Naive B cell (primary cell): ENCODE measurements around the gene RPS2. TPM values are rescaled to one million over a fixed set of nuclear protein-coding genes. Genes with fewer than 3 reads are reported as not detected.
"Not testable (repeated sequence)": the region's sequence is repeated elsewhere in the genome, so short reads cannot be mapped to it uniquely, and the experiment has no call there.

Source experiments
- ATAC-seq, 2 donors: fragments of 150-1000 bp; cut with Tn5 transposase; 2 replicates each; pipeline ENCODE4 v1.10.0; 2021; ENCODE audit warnings: low read depth in 2 of 2, mild to moderate bottlenecking in 2 of 2, moderate library complexity in 2 of 2
- DNase-seq: peaks from one replicate; pipeline ENCODE4 v3.0.0; 2022
- H3K27ac Mint-ChIP-seq, 6 donors: one replicate each; pipeline ENCODE4 v1.8.0; 2020 to 2022; ENCODE audit warnings: mild to moderate bottlenecking in 6 of 6, mixed read lengths in 6 of 6, moderate library complexity in 5 of 6, inconsistent platforms in 2 of 6
- H3K27me3 Mint-ChIP-seq, 3 donors: one replicate each; pipeline ENCODE4 v1.8.0; 2021 to 2022; ENCODE audit warnings: mixed read lengths in 3 of 3, mild to moderate bottlenecking in 1 of 3
- H3K36me3 Mint-ChIP-seq, 2 donors: one replicate each; pipeline ENCODE4 v1.8.0; 2020 to 2022; ENCODE audit warnings: mixed read lengths in 2 of 2, inconsistent platforms in 1 of 2, mild to moderate bottlenecking in 1 of 2
- H3K4me1 Mint-ChIP-seq, 3 donors: one replicate each; pipeline ENCODE4 v1.8.0; 2020 to 2022; ENCODE audit warnings: mixed read lengths in 3 of 3, inconsistent platforms in 1 of 3, mild to moderate bottlenecking in 1 of 3, moderate library complexity in 1 of 3
- H3K4me3 Mint-ChIP-seq, 8 donors: one replicate each; pipeline ENCODE4 v1.8.0; 2020 to 2022; ENCODE audit warnings: mild to moderate bottlenecking in 8 of 8, mixed read lengths in 8 of 8, moderate library complexity in 8 of 8, inconsistent platforms in 2 of 8
- H3K9me3 Mint-ChIP-seq, 7 donors: one replicate each; pipeline ENCODE4 v1.8.0; 2020 to 2022; ENCODE audit warnings: mixed read lengths in 7 of 7, mild to moderate bottlenecking in 5 of 7, inconsistent platforms in 2 of 7, moderate library complexity in 1 of 7
- polyA plus RNA-seq, 6 donors: library from polyadenylated mRNA; unstranded; fragments of 300-500 nt; fragmentation: Illumina TruSeq; gene quantifications; one replicate each; pipeline ENCODE4 v1.2.3, GENCODE V29; 2021; ENCODE audit warnings: low read depth in 6 of 6

RPS2 gene
- polyA plus RNA-seq, 6 donors from 2014 or later, result 5,355 to 7,267 (median 6,090) TPM

DNA sequence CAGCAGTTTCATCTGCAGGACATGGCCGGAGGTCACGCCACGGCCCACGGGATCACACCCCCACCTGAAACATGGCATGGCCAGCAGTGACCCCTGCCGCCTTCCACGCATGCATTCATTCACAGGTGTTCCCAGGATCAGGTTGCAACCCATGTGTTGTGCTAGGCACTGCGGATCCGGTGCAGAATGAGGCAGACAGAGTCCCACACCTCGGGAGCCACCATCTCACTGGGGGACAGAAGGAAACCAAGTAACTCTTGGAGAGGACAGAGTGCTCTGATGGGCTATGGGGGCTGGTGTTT, 17.3 kb downstream of the RPS2 start:
- Mint-ChIP-seq H3K4me3 (no peak overlapping the region), H3K27ac (no peak overlapping the region), H3K4me1 (peaks cover 5 to 9% (median 7%) of the 10 kb centered on the region in 3 donors), H3K27me3 (peaks cover 0 to 12% (median 0%) of the 10 kb centered on the region in 3 donors), H3K9me3 (no peaks in the 10 kb centered on the region), H3K36me3 (no peaks in the 10 kb centered on the region)
- DNase-seq (no peak), ATAC-seq (no peak)

- Mint-ChIP-seq H3K36me3 (no peaks in the 10 kb centered on the region), H3K4me3 (no peak overlapping the region), H3K27me3 (peaks cover 0 to 12% (median 0%) of the 10 kb centered on the region in 3 donors), H3K27ac (peak overlapping the region in 1 of 6 donors; percentile 47), H3K4me1 (peaks cover 10 to 15% (median 10%) of the 10 kb centered on the region in 3 donors), H3K9me3 (no peaks in the 10 kb centered on the region)
- no peak for ATAC-seq
- no peak for DNase-seq
Measured at GRCh38 chr16:1946495-1947368, 17.9 kb downstream of the RPS2 start.

DNA sequence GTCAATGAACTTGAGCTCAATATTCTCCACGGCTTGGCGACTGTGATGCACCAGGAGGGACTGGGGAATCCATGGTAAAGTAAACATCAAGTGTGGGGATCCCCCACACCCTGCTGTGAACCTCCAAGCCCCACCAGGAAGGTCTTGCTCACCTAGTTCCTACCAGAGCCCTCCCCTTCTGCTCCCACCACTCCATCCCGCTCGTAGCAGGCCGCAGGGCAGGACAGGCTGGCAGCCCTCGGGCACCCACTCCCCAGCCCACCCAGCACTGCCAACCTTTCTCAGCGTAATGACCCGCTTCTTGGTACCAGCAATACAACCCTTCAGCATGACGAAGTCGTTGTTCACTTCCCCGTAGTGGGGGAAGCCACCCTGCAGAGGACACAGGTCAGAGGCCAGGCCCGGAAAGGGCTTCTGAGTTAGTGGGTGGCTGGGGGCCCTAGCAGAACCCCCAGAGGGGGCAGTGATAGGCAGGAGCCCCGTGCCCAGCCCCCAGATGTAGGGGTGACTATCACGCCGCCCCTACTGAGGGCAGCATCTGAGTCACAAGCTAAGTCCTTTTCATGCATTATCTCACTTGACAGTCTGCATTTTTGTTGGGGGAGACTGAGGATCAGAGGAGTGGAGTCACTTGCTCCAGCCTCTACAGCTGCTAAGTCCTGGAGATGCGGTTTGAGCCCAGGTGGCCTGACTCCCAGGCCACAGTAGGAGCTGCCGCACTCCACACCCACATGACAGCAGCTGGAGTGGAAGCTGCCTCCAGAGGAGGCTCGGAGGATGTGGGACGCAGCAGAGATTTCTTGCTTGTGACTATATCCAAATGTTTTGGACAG, 18.9 kb downstream of the RPS2 start:
- H3K4me1 Mint-ChIP-seq, result peaks cover 10 to 18% (median 15%) of the 10 kb centered on the region in 3 donors
- no peak for DNase-seq
- peaks cover 0 to 5% (median 0%) of the 10 kb centered on the region in 3 donors for H3K27me3 Mint-ChIP-seq
- H3K9me3 Mint-ChIP-seq, result no peaks in the 10 kb centered on the region
- H3K4me3 Mint-ChIP-seq, result no peak overlapping the region
- peak overlapping the region in 1 of 6 donors; percentile 35 for H3K27ac Mint-ChIP-seq
- no peaks in the 10 kb centered on the region for H3K36me3 Mint-ChIP-seq
- ATAC-seq, result no peak

GRCh38 chr16:1944612-1945199, 19.9 kb downstream of the RPS2 start:
- H3K27me3 Mint-ChIP-seq, result no peaks in the 10 kb centered on the region
- peaks cover 10 to 18% (median 15%) of the 10 kb centered on the region in 3 donors for H3K4me1 Mint-ChIP-seq
- no peaks in the 10 kb centered on the region for H3K9me3 Mint-ChIP-seq
- no peaks in the 10 kb centered on the region for H3K36me3 Mint-ChIP-seq
- DNase-seq (no peak), ATAC-seq (no peak)
- H3K27ac Mint-ChIP-seq, result peak overlapping the region in 3 of 6 donors; percentile 75 to 92 (median 78)
- peak overlapping the region in 7 of 8 donors; percentile 25 to 91 (median 82) for H3K4me3 Mint-ChIP-seq

- Mint-ChIP-seq H3K9me3 (no peaks in the 10 kb centered on the region), H3K4me3 (peak within 1 kb of the TSS; percentile 83 to 92 (median 90)), H3K36me3 (no peaks in the 10 kb centered on the region), H3K27me3 (no peaks in the 10 kb centered on the region), H3K27ac (peak within 1 kb of the TSS; percentile 49 to 87 (median 72)), H3K4me1 (peaks cover 10 to 18% (median 15%) of the 10 kb centered on the region in 3 donors)
- ATAC-seq, result peak; percentile 97 to 98
- peak; percentile 99 for DNase-seq
Measured at GRCh38 chr16:1942810-1943726, 21.6 kb downstream of the RPS2 start, which contains the start of gene MSRB1. TSS of gene MSRB1 (minus strand) at chr16:1943199. CDS start at chr16:1943156, 43 bp downstream.

GRCh38 chr16:1942047-1942809, 22.4 kb downstream of the RPS2 start:
- H3K9me3 Mint-ChIP-seq, result no peaks in the 10 kb centered on the region
- peak overlapping the region in 3 of 6 donors; percentile 42 to 77 (median 49) for H3K27ac Mint-ChIP-seq
- ATAC-seq (no peak), DNase-seq (no peak)
- peak overlapping the region; percentile 83 to 92 (median 90) for H3K4me3 Mint-ChIP-seq
- no peaks in the 10 kb centered on the region for H3K27me3 Mint-ChIP-seq
- peaks cover 10 to 18% (median 15%) of the 10 kb centered on the region in 3 donors for H3K4me1 Mint-ChIP-seq
- H3K36me3 Mint-ChIP-seq, result no peaks in the 10 kb centered on the region

- peak overlapping the region; percentile 83 to 92 (median 90) for H3K4me3 Mint-ChIP-seq
- no peaks in the 10 kb centered on the region for H3K9me3 Mint-ChIP-seq
- peak overlapping the region in 2 of 6 donors; percentile 30 to 34 for H3K27ac Mint-ChIP-seq
- ATAC-seq, result no peak
- H3K36me3 Mint-ChIP-seq, result no peaks in the 10 kb centered on the region
- no peaks in the 10 kb centered on the region for H3K27me3 Mint-ChIP-seq
- H3K4me1 Mint-ChIP-seq, result peaks cover 10 to 18% (median 15%) of the 10 kb centered on the region in 3 donors
- DNase-seq, result no peak
Measured at GRCh38 chr16:1941162-1942046, 23.2 kb downstream of the RPS2 start.

- DNase-seq (no peak), ATAC-seq (no peak)
- H3K4me1 Mint-ChIP-seq, result peaks cover 10 to 18% (median 15%) of the 10 kb centered on the region in 3 donors
- H3K27ac Mint-ChIP-seq, result no peak overlapping the region
- H3K36me3 Mint-ChIP-seq, result no peaks in the 10 kb centered on the region
- peak overlapping the region in 3 of 8 donors; percentile 40 to 88 (median 59) for H3K4me3 Mint-ChIP-seq
- H3K9me3 Mint-ChIP-seq, result no peaks in the 10 kb centered on the region
- no peaks in the 10 kb centered on the region for H3K27me3 Mint-ChIP-seq
Measured at GRCh38 chr16:1940273-1941161, 24.1 kb downstream of the RPS2 start.

DNA sequence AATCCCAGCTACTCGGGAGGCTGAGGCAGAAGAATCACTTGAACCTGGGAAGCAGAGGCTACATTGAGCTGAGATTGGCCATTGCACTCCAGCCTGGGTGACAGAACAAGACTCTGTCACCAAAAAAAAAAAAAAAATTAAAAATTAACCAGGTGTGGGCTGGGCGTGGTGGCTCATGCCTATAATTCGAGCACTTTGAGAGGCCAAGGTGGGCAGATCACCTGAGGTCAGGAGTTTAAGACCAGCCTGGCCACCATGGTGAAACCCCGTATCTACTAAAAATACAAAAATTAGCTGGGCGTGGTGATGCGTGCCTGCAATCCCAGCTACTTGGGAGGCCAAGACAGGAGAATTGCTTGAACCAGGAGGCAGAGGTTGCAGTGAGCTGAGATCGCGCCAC, 24.8 kb downstream of the RPS2 start:
- not testable (repeated sequence) for DNase-seq, H3K36me3 Mint-ChIP-seq, H3K9me3 Mint-ChIP-seq, H3K27ac Mint-ChIP-seq, H3K27me3 Mint-ChIP-seq, ATAC-seq
- H3K4me3 Mint-ChIP-seq, result peak overlapping the region in 1 of 8 donors; percentile 35
- peaks cover 10 to 18% (median 15%) of the 10 kb centered on the region in 3 donors for H3K4me1 Mint-ChIP-seq

- peak overlapping the region in 1 of 6 donors; percentile 78 for H3K27ac Mint-ChIP-seq
- H3K4me3 Mint-ChIP-seq, result no peak overlapping the region
- ATAC-seq, result no peak
- H3K4me1 Mint-ChIP-seq, result peaks cover 6 to 16% (median 15%) of the 10 kb centered on the region in 3 donors
- H3K9me3 Mint-ChIP-seq, result no peaks in the 10 kb centered on the region
- H3K27me3 Mint-ChIP-seq, result no peaks in the 10 kb centered on the region
- no peaks in the 10 kb centered on the region for H3K36me3 Mint-ChIP-seq
- DNase-seq, result no peak
Measured at GRCh38 chr16:1938910-1939309, 25.7 kb downstream of the RPS2 start.
